Measurements from ENCODE around the gene EPHB1.

EPHB1 gene

DNA sequence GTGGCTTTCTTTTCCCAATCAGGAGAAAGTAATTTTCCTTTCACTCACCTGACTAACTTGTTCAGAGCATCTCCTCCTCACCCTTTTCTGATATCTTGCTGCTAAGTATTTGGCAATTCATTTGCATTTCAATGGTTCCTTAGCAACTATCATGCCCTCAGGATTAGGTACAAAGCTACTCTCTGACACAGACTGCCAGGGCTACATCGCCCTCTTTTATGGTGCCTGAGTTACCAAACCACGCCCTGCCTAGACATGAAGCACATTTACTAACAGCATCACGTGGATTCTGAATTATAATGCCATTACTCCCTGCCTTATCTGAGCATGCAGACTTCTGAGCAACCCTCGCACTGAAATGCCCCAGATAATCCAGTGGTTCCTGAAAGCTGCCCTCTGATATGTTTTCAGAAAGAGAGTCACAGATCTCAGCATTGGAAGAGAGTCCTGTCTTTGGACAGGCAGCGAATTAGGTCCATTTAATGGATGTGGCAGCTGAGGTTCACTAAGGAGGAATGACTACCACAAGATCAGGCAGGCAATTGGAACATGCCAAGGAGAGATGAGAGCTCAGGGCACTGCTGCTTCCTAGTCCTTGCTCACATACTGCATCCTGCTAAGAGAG lies 14.5 kb downstream of the EPHB1 start:
- no peak for FAIRE-seq

DNA sequence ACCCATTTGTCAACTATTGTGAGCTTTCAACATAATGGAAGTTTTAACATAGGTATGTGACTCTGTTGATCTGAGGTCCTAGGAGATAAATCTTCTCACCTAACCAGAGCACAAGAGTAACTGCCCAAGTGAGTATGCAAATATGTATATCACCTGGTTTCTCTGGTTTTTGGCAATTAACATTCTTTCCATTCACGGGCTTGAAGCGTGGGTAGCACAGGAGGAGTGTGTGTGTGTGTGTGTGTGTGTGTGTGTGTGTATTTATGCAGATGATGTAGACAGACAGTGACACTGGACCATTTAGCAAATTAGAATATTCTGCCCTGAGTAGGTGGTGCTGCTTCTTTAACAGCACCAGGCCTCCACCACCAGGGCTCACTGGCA lies 15.0 kb downstream of the EPHB1 start:
- no peak for FAIRE-seq

DNA sequence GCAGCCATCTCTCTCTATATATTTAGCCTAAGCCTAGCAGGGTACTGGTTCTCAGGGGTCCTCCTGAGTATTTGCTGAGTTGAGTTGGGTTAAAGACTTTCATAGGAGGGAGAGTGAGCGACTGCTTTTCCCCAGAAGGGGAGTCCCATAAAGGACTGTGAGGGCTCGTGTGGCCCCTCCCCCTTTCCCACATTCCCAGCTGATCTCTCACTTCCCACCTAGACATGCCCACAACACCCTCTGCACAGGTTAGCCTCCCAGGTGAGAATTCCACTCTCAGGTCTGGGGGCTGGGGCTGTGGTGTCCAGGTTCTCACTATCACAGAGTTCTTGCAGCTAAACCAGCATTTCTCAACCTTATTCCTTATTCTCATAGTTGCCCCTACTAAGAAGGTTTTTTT lies 15.8 kb downstream of the EPHB1 start:
- FAIRE-seq, result no peak

DNA sequence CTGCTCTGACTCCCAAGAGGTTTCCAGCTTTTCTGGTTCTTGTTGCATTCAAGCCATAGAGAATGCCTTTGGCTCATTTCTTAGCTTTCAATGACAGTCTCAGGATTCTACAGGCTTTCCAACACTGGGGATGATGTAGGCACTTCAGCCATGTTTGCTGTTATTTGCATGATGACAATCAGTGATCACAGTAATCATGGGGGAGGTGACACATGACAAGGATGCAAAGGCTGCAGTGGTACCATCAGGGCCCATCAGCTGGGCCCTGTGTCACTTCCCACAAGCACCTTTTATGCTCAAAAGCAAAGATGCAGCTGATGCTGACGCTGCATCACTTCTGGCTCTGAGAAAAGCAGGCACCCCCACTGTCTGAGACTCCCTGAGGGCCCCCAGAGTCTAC lies 18.6 kb downstream of the EPHB1 start:
- no peak for FAIRE-seq

DNA sequence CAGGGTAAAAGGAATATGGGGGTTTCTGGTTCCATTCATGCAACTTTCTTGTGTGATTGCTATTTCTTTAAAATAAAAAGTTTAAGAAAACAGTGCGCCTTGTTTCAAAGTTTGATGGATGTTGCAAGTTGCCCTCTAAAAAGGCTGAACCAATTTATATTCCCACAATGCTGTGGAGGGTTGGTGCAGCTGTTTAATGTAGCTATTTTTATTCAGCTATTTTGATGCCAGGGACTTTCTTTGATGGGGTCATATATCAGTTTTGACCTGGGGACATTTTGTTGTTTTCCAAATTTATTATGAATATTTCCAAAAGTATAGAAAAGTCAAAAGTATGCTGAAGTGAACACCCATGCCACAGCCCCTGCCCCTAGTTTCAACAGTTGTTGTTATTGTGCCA lies 20.5 kb downstream of the EPHB1 start:
- no peak for FAIRE-seq

DNA sequence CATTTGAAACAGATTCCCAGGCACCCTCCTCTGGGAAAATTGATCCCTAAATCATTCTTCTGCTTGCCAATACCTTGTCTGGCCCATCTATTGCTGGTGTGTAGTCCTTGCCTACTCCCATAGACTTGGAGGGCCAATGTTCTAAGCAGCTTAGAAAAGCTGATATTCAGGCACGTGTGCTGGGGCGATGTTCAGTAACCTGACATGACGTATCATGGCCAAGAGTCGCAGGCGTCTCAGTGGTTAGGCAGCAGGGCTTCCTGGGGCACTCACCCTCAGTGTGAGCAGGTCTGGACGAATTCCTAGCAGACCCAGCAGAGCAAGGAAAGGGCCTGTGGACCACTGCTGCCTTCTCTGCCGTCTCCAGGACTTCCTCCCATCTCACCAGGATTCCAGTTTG lies 21.6 kb downstream of the EPHB1 start:
- no peak for FAIRE-seq

DNA sequence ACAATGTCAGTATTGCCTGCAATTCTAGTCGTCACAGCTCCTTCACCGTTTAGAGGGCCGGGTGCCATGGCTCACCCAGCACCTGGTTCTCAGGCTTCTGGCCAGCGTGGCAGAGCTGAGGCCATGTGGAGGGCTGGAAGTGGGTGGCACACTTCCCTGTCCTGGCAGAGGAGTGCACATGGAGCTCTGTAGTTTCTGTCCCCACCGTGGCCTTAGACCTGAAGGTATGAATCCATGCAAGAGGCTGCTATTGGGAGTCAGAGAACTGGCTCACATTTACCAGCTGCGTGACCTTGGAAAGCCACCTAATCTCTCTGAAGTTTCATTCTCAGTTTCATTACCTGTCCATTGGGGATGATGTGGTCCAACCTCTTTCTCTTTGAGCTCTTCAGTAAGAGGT lies 22.2 kb downstream of the EPHB1 start:
- no peak for FAIRE-seq

DNA sequence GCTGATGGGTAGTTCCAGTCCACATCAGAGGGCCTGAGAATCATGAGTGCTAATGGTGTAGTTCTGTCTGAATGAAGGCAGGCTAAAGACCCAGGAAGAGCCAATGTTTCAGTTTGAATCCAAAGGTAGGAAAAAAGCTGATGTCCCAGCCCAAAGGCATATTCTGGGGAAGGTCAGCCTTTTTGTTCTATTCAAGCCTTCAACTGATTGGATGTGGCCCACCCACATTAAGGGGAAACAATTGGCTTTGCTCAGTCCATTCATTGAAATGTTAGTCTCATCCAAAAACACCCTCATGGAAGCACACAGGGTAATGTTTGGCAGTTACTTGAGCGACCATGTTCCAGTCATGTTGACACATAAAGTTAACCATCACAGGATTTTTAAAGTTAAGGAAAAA lies 25.9 kb downstream of the EPHB1 start:
- FAIRE-seq, result no peak

DNA sequence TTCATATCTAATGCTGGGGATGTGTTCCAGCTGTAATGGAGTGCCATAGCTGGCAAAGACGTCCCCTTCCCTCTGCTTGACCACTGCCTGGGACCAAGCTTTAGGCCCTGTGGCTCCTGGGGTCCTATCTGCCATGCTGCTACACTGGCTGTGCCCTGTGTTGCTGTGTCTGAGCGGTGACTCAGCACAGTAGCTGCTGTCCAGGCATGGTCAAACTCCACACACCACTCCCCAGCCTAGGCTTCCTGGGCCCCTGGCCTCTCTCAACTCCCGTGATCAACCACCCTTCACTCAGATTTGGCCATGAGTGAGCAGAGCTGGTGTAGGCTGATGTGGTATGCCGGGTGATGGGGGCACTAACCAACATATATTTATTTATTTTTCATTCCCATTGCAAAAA lies 27.0 kb downstream of the EPHB1 start:
- no peak for FAIRE-seq

DNA sequence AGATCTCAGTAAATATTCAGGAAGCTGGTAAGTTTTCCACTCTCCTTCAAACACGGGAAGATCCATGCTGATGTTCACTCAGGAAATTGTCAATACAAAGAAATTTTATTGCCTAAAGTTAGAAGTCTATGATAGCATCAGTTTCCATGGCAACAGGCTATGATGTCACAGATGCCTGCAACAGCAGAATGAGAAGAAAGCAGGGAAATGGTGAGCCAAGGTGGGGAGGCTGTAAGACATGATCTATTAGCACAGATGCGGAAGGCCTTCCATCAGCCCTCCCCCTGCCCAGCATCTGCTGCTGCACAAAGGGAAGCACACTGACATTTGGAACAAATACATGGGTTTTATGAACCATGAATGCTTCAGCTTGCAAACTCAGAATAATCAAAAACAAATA lies 28.6 kb downstream of the EPHB1 start:
- FAIRE-seq, result no peak

DNA sequence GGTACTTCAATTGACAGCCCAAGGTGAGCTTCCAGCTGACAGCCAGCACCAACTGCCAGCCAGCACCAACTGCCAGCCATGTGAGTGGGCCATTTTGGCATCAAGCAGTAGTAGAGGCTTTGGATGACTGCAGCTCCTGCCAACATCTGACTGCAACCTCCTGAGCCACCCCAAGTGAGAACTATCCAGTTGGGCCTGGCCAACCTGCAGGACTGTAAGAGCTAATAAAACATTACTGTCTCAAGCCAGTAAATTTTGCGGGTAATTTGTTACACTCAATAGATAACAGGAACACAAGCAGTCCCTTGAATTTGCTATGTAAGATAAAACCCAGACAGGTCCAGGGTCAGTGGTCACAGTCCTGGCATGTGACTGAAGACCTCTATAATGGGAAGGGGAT lies 29.7 kb downstream of the EPHB1 start:
- no peak for FAIRE-seq

DNA sequence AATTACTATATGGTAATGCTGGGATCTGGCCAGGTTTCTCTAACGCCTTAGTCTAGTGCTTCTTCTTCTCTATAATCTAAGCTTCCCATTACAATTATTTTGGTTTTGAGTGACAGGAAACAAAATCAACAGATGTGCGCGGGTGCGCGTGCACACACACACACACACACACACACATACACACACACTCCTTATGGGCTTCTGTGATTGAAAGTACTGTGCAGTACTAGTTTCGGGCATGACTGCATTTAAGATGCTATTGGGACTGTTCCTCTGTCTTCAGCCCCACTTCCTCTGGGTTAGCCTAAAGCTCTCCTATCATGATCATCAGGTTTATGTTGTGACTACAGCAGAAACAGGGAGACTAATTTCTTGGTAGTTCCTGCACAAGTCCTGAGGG lies 32.2 kb downstream of the EPHB1 start:
- FAIRE-seq, result no peak

DNA sequence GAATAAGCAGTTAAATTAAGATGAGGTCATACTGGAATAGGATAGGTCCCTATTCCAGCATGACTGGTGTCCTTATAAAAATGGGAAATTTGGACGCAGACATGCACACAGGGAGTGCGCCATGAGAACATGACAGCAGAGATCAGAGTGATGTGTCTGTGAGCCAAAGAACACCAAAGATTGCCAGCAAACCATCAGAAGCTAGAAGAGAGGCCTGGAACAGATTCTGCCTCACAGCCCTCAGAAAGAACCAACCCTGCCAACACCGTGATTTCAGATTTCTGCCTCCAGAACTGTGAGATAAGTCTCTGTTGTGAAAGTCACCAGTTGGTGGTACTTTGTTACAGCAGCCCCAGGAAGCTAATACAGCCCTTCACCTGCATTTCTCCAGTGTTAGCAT lies 34.7 kb downstream of the EPHB1 start:
- FAIRE-seq, result no peak

DNA sequence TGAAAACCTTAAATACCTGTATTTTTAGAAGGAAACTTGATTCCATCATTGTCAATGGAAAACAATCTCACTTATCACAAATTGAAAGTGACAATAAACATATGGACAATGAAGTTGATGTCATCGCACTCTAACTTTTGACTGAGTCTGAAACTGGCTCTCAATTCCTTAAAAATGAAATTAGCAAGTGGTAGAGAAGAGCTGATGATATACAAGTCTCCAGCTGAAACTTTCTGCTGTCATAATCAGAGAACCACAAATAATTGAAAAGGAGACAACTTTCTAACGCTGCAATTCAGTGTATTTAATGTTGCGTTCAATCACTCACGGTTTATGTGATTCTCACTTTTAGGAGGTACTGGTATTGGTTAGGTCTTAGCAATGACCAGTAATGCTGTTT lies 37.5 kb downstream of the EPHB1 start:
- FAIRE-seq, result no peak

DNA sequence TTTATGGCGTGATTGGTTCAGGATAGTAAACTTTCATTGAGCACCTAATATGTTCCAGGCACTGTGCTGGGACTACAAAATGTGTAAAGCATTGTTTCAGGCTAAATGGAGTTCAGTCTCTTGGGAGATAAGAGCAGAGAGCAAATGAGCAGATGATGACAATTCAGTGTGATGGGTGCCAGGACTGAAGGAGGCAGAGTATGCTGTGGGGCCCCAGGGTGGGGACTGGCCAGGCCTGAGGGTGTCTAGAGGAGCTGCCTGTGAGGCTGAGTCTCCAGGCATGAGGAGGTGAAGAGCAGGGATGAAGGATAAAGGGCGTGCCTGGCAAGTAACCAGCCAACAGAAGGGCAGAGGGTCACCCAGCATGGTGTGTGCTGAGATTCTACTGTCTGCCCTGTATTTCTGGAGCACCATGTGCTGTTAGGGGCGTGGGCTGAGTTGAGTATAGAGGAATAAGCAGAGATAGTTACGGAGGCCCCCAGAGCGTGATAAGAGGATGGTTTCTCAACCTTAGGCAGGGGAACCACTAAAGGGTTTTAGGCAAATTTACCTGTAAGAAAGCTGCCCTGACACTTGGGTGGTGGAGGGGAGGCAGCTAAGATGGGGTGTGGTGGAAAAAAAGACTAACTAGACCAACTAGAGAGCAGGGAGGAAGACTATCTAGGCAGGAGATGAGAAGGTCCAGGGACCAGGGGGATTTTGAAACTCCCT lies 38.5 kb downstream of the EPHB1 start:
- FAIRE-seq, result no peak

DNA sequence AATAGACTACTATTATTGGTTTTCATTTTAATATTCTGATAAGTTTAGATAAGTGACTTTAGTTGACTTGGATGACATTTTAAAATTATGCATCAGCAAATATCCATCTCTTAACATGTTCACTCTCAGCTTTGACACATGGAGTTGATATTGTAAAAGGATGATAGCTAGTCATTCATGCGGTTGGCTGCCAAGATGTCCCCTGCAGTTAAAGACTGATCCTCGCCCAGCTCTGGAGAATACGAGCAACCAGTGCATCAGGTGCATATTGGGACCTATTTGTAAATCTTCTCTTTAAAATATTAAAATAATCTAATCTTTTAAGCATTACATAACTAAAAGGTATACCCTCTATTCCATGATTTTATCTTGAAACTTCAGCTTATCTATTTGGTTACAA lies 41.9 kb downstream of the EPHB1 start:
- no peak for FAIRE-seq

DNA sequence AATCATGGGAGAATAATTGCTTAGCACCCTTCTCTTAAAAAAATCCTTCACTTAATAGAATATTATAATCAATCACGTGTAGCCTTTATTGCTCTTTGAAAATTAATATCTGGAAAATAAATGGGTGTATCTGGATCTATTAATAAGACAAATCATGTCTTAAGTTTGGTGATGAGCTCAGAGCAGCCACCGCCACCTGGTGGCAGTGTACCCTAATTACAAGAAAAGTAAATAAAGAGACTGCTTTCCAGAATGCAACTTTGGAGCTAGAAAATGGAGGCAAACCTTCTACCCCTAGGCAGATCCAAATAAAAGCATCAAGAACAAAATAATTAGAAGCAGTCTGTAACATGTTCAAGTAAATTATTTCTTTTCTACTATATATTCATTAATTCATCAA lies 43.5 kb downstream of the EPHB1 start:
- FAIRE-seq, result no peak

DNA sequence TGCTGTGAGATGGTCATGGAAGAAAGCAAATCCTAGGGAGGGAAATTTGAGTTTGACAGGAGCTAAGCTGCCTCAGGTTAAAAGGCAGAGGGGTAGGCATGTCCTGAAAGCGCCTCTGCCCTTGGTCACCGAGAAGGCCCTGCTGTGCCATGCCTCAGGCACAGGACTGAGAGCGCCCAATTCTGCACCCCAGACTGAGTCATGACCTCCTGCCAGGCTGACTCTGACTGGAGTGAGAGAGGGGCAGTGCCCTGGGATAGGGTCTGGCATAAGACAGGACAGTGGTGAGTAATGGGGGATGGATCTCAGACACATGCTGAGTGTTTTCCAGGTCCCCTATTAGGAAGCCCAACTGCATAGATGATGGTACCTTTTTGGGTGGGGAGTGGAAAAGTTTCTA lies 44.4 kb downstream of the EPHB1 start:
- FAIRE-seq, result no peak

DNA sequence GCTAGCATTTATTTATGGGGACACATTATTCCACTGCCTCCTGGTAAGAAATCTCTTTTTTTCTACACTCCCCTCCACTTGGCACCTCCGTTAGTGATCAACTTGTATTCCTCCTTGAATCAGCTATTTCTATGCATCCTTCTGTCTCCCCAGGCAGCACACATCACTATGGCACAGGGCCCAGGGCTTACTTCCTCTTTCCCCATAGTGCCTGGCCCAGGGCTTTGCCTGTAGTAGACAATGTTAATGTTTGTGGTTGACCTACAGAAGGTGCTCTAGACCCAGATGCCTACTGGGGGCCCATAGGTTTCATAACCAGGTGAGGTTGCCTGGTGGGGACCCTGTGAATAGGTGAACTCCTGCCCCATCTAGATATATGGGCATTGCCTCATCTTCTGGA lies 44.9 kb downstream of the EPHB1 start:
- FAIRE-seq, result no peak

DNA sequence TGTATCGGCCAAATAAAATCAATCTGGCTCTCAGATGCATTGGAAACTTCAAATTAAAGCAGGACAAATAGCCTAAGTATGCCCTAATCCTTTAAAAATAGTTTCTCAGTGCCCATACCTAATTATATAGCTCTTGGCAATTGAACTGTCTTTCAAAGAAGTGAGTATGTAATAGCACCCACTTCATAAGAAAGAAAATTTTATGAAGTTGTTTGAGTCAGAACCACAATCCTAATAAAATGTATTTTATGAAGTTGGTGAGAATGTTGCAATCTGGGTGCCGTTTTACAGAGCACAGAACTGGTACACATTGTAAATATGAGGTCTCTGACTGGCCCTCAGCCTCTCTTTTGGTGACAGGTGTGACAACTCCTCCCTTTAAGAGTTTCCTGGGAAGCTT lies 45.4 kb downstream of the EPHB1 start:
- no peak for FAIRE-seq

DNA sequence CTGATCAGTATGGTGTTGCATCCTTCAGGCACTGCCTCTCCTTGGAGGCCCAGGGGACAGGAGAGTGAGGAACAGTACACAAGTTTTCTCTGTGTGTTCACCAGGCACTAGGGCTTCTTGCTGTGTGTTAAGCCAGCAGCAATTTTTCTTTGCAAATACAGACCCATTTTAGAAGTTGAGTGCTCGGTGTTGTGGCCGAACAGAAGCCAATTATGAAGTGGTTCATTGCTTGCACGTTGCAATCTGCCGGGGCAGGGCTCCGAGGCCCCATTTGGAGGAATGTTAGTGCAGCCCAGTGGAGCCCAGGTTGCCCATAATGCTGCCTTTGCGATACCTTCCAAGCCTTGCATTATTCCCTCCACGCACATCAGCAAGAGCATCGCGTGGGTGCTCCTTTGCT lies 51.0 kb downstream of the EPHB1 start:
- no peak for FAIRE-seq

DNA sequence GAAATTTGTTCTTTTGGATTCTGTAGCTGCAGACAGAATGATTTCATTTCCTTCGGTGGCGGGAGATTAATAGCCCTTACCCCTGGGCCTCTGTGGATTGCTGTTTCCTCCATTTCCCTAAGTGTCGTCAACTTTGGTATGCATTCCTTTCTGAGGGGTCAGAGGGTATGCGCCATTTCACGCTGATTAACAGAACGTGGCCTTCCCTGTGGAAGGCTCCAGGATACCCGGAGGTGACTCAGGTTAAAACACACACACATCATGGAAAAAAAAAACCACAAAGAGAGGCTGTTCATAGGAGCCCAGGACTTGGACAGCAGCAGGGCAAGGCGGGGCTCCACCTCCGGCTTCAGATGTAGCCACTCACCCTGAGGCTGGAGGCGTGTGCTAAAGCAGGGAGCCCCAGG lies 51.9 kb downstream of the EPHB1 start:
- no peak for FAIRE-seq

DNA sequence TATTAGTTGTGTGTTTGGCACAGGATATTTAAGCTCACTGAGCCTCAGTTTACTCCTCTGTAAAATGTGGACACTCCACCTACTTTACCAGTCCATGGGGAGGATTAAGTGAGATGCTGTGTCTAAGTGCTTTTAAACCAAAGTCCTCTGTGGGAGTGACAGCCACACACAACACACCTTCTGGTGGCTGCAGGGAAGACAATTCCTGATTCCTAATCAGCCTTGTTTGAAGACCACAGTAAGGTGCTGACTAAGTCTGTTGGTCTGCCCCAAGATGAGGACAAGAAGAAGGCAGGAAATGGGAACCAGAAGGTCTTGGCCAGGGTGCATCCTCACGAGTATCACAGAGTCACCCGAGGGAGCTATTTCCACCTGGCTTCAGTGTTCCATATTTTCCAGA lies 52.3 kb downstream of the EPHB1 start:
- no peak for FAIRE-seq

DNA sequence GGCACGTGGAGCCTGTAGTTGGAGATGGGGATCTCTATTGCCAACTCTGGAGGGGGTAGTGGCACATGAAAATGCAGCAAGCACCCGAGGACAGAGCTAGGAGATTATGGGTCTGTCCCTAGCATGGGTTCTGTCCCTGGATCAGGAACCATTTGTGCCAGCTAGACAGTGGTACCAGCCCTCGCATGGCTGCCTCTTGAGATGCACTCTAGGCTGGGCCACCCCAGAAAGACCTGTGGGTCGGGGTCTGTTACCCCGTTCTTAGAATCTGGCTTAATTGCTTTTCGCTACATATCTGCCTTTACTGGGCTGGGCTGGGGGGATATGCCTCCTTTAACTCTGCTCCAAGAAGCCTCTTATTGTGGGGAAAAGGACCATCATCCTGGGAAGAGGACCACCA lies 54.5 kb downstream of the EPHB1 start:
- FAIRE-seq, result no peak

DNA sequence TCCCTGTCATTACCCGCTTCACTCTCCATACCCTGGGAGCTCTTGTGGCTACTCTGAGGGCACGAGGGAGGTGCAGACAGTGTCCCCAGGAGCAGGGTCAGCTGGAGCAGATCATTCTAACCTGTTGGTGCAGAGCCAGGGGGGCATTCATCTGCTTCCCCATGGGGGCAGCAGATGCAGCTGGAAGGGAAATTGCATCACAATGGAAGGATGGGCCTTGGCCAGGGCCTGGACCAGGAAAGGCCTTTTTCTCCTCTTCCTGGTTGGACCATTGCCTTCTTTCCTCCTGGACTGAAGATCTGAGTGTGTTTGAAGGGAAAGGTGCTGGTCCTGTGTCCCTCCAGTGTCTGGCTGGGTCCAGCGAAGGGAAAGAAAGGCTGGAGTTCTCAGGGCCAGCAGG lies 55.7 kb downstream of the EPHB1 start:
- FAIRE-seq, result no peak

All from islet of Langerhans (tissue), 1 donor.